ENCODE measurements around the gene NDNF.

Gene NDNF

DNA sequence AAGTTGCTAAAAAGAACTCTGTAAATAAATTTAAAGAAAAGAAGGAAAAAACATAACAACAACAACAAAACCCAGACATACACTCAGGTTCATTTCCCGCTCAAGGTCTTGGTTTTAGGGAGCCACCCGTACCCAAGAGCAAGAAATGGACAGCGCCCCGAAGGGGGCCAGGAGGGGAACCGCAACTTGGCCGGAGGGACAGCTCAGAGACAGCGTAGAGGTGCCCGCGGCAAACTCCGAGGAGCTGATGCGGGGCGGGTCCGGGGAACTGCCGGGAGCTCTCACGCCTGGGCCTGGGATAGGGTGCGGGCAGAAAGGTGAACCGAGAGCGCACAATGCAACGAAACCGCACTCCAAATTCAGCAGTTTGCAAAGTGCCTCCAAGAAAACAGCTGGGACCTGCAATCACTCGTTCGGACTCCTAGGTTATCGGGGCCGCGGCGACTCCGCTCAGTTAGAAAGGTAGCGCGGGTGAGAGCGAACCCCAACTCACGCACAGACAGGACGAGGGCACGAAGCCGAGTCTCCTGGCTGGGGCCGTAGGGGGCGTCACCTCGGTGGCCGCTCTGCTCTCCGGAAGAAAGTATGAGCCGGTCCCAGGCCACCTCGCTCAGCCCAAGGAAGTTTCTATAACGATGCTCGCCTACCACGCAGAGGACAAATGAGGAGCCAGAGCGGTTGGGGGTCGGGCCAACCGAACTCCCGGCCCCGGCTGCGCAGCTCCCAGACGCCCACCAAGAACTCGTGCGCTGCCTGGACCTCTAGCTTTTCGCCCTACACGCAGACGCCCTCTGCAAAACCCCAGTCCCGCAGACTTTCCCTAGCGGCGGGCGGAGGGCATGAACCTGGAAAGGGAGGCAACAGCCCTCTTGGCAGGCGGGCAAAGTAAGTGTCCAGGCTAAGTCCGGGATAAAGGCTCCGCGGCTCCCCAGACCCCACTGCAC lies 1.4 kb downstream of the NDNF start:
- no peak for DNase-seq

DNA sequence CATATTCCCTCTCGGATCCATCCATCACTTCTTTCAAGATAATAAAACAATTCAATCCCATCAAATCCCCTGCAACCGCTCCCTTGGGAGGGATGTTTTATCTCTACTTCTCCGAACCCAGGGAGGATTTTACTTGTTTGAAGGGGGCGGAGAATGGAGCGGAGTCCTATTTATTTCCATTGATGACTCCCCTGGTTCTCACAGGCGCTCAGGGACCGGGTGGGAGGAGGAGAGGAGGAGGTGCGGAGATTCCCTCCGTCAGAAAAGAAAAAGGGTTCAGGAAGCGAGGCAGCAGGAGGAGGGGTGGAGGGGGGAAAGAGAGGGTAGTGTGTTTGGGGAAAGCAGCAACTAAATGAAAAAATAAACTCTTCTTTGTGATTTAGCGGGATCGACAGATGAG lies 2.1 kb downstream of the NDNF start:
- no peak for DNase-seq

DNA sequence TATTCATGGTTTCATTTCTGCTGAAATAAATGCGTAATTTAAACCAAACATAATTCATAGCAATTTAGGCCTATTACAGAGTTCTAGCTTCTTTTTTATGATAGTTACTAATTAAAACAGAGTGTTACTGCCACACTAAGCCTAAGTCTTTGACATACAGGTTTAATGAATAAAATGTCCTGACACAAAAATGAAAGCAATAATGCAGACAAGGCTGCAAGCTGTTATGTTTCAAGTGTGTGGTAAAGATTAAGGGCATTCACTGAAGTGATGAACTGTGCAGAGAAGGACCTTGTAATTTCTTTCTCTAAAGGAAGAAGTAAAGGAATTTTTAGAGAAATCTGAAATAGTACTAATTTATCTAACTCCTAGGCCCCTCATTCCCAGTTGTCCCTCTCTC lies 2.9 kb downstream of the NDNF start:
- no peak for DNase-seq

DNA sequence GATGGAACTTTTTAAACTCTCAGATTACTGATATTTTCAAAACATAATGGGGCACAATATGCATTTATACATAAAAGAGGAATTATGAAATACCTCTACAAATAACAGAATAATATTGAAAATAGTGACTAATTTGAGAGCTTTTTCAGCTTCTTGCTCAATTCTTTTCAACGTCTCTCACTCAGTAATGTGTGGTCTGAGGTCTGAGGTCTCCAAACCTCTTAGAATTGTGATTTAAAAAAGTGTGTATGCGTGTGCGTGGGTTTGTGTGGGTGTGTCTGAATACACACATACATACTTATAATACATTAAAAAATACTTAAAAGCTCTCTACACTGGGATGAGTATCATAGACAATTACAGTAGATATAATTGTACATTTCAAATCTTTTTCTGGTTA lies 7.9 kb downstream of the NDNF start:
- DNase-seq = no peak

DNA sequence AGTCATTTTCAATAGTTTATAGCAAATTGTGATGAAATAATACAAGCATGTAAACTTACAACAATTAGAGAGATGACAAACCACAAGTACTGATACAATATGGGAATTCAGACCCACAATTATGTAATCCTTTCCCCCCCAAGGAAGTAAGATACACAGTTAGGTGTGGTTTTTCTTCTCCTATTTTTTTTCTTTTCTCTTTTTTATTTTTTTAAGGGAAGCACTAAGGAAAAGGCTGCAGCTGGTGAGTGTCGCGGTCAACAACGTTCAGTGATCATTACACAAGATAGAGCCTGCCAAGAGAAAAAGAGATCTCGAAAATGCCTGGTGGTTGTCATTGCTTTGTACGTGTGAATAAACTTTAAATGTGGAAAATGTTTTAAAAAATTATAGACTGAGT lies 9.8 kb downstream of the NDNF start:
- no peak for DNase-seq

DNA sequence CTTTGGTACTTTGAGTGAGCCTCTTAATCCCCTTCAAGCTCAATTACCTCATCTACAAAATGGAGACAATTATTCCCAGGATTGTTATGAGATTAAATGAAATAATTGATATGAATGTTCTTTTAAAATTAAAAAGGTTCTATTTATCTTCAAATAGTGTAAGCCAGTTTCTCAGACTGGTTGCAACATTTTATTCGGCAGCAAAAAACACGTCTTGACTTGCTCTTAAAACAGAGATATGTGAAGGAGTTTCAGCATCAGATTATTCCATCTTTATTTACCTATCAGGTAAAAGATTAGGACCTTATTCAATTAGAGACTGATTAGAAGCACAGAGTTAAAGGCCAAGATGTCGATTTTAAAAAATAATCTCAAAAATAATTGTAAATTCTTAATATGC lies 10.5 kb downstream of the NDNF start:
- DNase-seq = no peak

DNA sequence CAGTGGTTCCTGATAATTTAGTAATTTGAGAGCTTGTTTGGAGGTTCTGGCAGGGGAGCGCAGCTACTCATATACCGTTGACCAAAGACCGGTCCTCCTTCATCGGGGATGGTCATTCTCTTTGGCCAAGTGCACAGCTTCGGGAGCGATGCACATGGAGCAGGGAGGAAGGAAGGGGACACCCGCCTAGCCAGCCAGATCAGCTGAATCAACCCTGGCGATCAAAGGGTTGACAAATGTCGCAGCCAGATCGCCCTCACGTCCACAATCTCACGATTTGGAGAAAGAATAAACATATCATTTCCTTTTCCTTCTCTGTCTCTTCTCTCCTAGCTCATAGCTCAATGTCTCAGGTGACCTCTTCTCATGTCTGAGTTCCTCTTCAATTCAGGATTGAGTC lies 11.1 kb downstream of the NDNF start:
- DNase-seq = no peak

DNA sequence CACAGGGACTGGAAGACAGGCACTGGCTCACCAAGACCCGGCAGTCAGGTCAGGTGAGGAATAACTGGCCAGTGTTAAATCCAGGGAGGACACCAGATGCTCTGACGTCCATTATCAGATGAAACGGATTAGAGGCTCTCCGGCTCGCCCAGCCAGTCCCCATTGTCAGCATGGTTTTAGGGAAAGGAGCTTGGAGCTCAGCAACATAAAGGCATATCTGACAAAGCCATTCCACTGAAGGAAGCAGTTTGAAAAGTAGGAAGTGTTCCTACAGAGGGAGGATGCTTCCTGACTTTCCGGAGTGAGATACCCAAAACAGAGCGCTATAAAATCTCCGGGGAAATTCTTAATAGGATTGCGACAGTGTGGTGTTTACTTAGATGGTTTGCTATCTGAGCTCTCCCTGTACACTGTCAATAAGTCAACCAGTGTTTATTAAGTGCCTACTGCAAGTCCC lies 14.8 kb downstream of the NDNF start:
- DNase-seq = no peak

DNA sequence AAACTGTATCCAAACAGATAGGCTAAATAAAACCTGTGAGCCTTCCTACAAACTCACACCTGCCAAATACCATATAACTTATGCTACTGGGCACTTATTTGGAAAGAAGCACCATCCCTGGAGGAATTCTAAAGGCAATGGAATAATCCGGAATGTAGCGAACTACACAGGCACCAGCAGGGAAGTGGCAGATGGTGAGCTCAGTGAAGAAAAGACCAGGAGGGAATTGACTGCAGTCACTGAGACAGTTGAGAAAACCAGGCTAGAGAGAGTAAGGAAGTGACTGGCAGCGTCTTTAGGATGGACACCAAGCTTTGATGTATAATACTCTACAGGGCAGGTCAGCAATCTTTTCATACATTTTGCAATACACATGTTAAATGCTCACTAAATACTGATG lies 16.3 kb downstream of the NDNF start:
- no peak for DNase-seq

DNA sequence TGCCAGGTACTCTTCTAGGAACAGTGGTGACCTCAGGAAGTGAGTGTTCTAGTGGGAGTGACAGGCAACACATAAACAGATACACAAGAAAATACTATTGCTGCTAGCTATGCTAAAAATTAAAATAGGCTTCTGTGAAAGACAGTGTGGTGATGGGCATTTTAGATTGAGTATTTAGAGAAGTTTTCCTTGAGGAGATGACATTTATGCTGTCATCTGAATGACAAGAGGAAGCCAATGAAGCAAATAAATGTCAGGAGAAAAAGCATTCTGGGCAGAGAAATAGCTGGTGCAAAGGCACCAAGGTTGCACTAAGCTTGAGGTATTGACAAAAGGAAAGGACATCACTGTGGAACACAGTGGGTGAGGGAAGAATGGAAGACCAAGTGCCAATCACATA lies 18.0 kb downstream of the NDNF start:
- DNase-seq = no peak

DNA sequence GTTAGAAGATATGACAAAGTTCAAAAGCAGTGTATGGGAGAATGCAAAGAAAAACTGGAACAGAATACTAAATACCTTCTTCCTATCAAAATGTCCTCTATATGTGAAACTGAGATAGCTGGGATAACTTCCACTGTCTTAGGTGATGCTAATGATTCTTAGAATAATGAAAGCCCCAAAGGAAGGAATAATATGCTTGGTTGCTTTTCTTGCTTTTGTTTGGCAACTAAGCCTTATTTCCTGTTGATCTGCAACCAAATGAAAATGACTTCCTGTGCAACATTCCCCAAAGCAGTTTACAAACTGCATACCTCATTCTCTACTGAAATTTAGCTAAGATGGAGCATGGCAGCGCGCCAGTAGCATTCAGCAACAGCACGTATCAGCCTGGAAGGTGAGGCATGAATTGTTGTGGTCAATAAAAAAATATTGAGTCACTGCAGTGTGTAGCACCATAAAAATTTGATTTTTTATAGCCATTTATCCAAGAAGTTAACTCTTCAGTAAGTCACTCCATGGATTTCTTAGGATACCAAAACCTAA lies 18.7 kb downstream of the NDNF start:
- no peak for DNase-seq

DNA sequence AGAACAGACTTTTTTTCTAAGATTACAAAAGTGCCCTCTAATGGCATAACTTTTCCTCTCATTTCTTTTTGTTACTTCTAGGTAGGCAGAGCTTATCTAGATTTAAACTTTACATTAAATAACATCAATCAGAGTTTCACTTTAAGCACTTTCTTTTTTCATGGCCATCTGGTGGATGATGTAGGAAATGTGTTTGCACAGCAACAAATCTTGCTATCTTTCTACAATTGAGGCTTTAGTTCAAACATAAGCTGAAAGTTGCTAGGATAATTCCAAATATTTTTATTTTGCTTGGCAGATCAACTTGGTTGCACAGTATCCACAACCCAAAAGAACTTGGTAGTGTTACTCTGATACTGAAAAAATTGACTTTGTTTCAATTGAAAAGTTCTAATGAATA lies 22.0 kb downstream of the NDNF start:
- no peak for DNase-seq

DNA sequence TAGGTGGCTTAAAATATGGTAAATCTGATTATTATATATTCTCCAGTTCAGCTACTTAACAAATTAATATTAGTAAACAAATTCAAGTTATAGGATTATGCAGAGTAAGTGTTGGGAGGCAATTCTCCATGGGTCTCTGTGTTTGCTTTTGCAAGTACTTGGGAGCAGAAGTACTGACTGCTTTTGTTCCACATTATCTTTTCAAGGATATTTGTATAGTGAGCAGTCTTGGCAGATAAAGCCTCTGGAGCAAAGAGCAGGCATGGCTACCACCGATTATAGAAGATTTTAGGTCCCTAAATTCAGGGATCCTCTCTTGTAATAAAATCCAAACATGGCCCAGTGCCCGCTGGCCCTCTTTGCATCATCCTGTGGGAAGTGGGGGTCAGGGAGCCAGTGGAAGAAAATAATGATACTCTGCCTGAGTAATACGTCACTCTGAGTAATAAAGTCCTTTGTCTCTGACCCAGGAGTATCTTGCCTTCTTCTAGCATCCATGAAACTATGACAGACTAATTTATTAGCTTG lies 23.2 kb downstream of the NDNF start:
- DNase-seq = no peak

DNA sequence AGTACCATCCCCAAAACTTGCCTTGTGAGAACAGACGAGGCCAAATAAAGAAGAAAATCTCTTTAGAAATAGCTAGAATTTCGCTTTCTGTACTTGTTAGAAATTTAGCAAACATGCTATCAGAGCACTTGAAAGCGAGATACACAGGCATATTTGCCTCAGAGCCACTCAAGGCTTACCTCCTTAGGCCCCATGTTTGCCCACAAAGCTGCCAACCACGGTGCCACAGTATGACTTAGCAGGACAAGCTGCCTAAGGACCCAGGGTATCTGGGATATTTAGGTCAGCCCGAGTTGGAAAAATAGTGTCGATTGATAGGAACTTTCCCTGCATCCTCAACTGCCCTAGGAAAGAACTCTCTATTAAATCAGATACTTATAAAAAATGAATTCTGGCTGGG lies 24.2 kb downstream of the NDNF start:
- no peak for DNase-seq

DNA sequence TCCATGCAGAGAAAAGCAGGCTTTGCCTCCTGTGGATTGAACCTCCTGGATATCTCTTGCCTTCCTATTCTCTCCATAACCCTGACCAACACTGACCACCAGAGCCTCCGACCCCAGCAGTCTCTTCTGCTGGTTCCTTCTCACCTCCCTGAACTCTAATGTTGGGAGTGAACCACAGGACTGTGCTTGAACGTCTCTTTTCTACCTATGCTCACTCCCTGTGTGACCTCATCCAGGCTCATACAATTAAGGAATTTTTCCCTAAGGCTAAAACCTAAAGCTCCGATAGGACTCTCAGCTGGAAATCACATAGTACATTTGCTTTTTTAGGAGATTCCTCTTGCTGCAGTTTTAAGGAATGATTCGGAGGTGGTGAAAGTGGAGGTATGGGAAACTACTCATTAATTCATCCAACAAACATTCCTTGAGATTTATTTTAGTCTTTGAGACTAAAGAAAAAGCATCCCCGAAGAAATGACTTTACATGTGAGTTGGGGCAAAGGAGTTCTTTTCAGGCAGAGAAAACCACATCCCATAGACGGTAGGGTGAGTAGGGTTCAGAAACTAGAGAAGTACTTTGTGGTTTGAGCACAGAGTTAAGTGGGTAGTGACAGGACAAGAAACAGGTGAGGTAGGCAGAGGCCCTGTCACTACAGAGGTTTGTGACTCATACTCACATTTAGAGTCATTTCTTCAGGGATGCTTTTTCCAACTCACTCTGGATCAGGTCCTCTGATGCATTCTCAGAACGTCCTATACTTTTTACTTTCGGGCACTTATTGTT lies 30.8 kb downstream of the NDNF start:
- no peak for DNase-seq

DNA sequence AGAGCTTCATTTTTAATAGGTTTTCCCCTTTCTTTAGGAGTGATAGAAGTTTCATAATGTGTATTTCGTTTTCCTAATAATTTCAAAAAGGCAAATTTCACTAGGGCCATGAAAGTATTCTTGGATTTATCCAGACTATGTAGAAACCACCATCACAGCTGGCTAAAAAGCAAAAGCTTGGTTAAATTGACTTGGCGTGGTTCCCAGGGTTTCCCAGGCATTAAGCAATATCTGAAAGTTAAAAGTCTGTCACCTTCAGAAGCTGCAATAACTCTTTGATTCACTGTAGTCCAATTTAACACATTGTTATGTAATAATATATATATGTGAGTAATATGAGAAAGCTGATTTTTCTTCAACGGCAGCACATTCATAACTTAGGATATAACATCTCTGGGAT lies 38.3 kb downstream of the NDNF start:
- DNase-seq = no peak

DNA sequence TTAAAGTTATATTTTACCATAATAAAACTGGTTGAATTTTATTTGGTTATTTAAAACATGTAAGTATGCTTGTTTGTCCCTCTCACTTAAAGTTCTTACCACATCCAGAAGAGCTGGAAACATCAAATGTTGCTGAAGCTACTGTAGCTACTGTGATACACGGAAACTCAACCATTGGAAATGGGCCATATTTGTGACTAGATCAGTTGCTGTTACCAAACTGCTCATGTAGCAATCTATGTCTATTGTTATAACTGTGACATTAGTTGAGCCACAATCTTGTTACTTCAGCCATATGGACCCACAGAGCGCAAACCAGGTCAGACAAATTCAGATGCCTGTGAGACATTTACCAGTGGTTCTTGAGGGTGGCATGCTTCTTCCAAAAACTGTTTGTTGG lies 41.6 kb downstream of the NDNF start:
- DNase-seq = no peak

DNA sequence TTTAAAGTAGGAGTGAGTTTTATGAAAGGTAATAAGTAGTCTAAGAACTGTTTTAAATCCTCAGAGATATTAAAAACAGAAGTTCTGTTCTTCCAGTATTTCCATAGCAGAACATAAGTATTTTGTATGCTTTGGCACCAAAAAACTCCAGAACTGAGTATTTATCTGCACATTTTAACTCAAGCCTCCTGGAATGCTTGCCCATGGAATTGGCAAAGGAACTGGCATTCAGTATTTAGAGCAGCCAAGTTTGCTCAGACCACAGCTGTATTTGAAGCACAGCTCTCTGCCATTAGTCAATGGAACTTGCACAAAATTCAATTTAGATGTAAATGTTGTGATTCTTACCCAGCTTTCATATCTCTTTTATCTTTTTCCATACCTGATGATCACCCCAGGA lies 42.2 kb downstream of the NDNF start:
- no peak for DNase-seq

DNA sequence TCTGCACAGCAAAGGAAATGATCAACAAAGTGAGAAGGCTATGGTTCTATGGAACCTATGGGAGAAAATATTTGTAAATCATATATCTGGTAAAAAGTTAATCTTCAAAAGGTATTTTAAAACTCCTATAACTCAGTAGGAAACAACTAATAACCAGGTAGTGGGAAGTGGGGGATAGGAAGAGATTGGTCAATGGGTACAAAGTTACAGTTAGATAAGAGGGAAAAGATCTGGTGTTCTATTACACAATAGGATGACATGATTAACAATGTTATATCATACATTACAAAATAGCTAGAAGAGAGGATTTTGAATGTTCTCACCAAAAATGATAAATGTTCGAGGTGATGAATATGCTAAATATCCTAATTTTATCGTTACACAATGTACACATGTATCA lies 46.3 kb downstream of the NDNF start:
- DNase-seq = no peak

DNA sequence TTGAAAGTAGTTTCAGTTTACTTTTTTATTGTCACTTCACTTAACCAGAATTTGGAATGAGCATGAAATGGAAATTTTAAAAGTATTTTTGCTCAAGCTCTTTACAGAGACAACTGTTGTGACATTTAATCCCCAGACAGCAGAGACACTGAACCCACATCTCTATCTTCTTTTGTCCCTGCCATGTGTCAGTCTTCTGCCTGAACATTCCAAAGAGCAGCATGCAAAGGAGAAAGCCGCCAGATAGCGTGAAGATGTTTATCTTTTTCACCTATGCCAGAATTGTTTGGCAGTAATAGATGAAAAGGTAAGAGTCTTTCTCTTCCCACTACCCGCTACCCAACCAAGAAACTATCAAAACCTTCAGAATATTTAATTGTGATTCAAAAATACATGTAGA lies 46.8 kb downstream of the NDNF start:
- DNase-seq = no peak

DNA sequence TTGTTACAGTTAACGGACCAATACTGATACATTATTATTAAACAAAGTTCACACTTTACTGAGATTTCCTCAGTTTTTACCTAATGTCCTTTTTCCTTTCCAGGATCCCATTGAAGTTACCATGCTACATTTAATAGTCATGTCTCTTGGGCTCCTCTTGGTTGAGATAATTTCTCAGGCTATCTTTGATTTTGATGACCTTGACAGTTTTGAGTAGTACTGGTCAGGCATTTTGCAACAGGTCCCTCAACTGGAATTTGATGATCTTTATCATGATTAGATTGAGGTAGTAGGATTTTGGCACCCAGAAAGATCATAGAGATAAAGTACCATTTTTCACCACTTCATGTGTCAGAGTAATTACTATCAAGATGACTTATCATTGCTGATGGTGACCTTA lies 53.8 kb downstream of the NDNF start:
- DNase-seq = no peak

DNA sequence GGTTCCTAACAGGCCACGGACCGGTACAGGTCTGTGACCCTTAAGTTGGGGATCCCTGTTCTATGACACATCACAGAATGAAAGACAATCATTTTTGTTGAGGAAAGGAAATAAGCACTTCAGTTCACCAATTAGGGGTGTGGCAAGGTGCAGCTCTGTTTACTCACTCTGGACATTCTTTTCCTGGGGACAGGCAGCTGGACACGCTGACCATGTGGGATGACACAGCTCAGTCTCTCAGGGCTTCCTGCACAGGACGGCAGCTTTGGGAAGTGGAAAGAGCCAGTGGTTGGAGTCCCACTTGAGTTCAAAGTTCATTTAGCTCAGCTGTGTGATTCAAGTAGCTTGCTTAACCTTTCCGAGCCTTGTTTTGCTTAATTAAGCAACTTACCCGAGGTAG lies 55.7 kb downstream of the NDNF start:
- DNase-seq = no peak

DNA sequence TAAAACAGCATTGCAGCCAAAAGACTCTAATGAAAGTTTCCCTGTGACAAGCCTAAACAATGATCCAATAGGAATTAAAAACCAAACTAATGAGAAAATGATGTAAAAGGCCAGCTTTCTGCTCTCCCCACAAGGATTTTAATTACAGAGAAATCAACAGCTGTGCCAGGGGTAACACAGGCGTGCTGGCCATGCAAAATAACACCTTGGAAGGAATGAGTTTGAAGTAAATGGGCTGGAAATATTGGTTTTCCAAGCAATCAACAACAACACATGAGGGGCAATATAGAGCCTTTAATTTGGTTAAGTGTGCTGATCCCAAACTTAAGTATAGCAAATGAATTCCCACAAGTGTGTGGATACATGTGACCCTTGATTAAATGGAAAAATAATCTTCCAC lies 56.9 kb downstream of the NDNF start:
- no peak for DNase-seq

DNA sequence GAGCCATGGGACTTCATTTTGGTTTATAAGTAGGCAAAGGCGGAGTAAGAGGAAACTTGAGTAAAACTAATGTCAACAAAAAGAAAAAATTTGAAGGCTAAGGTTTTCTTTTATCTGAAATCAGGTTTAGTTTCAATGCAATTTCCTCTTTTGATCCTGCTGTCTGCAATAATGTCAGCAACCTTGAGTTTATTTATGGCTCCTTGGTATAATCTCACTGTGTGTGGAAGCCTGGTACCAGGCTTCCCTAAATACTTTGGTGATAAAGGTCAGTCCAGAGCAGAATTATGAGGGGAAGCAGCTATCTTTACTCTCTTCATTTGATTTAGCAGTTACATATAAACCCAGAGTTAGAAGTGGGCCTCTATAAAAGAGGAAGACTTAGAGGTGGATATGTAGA lies 57.8 kb downstream of the NDNF start:
- no peak for DNase-seq

Measured in NCI-H345 (cell line).